Epithelial cell of prostate (primary cell): ENCODE results near the gene BCO1.

Source experiments
- DNase-seq: peaks from one replicate; pipeline ENCODE4 v3.0.0-alpha.2; 2011; ENCODE audit warnings: low read depth, low spot score
- H3K27ac ChIP-seq: fragments of 450-650 bp; 2 replicates; pipeline ENCODE4 v1.5.1; 2017; ENCODE audit warnings: mild to moderate bottlenecking

The BCO1 gene

DNA sequence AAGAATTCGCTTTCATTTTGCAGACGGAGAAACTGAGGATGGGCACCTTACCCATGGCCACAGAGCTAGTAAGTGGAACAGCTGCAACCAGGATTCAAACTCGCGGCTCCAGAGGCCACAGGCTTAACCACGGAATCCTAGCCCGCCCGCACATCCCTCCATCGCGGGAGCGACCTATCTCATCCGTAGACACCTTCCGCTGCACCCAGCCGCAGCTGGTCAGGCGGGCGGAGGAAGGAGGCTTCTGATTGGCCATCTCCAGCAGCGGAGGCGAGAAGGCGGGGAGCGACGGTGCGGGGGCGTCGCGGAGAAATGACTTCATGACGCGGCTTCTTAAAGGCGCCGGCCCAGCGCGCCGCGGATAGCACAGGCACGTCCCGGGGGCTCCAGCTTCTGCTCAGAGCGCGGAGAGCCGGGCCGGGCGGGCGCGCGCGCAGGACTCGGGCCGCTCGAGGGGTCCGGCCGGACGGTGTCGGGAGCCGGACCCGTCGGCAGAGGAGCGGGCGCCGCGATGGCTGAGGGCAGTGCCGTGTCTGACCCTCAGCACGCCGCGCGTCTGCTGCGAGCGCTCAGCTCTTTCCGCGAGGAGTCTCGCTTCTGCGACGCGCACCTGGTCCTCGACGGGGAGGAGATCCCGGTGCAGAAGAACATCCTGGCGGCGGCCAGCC is 76.2 kb downstream of the BCO1 start, which contains the start of gene GAN:
Gene GAN (plus strand): TSS at position 360 of the 668 bp plus-strand sequence. CDS start 152 bp downstream, at position 512.
- peak; percentile 86 for DNase-seq
- H3K27ac ChIP-seq = peak within 1 kb of the TSS; percentile 74

GRCh38 chr16:81315271-81316175 is 77.0 kb downstream of the BCO1 start:
- H3K27ac ChIP-seq = peak overlapping the region; percentile 74
- DNase-seq = no peak

GRCh38 chr16:81316176-81316496 is 77.6 kb downstream of the BCO1 start:
- no peak for DNase-seq
- peak overlapping the region; percentile 74 for H3K27ac ChIP-seq

- DNase-seq = no peak
- no peak overlapping the region for H3K27ac ChIP-seq
Observed at GRCh38 chr16:81318711-81319110, 80.2 kb downstream of the BCO1 start.

DNA sequence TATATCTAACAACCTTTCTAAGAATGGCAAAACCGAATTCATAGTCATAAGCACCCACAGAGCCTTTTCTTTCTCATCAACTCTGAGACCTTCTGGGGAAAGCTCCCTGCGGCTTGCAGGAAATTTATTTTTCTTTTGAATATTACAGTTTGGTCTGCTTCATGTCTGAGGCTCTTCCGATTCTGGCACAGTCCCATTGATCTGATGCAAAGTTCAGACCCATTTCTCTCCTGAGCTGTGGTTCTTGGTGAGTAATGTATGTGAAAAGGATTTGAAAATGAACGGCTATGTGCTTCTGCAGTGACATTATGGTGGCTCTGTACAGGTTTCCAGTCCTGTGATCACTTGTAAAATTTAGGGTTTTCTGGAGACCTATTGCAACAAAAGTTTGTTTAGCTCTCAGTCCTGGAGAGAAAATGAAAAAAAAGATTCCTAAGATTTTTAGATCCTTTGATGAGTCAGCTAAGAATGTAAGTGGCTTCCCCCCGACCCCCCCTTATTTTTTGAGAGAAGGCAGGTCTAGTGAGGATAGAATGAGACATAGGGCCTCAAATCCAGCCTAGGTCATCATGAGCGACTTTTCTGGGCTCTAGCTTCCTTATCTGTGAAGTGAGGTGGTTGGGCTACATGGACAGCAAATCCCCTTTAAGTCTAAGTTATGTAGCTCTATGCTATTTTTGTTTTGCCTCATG is 80.9 kb downstream of the BCO1 start:
- DNase-seq = no peak
- H3K27ac ChIP-seq = no peak overlapping the region

DNA sequence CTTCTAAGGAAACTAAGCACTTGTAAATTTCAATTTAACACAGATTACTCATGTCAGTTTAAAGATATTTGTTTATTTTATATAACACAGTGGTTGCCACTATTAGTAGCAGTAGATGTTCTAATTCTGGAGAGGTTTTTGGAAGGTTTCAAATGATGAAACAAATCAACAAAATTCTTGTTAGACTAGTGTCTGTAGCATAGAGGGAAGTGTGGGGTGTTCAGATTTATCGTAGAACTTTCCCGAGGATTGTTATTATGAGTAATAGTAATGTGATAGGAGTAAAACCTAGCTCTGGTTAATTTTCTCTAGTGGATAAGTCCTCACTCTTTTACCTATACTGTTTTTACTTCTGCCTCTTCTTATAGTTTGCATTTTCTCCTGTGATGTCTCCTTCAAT is 82.5 kb downstream of the BCO1 start:
- no peak overlapping the region for H3K27ac ChIP-seq
- DNase-seq = no peak

GRCh38 chr16:81321536-81321935 is 83.0 kb downstream of the BCO1 start:
- no peak overlapping the region for H3K27ac ChIP-seq
- no peak for DNase-seq

- no peak for DNase-seq
- H3K27ac ChIP-seq = no peak overlapping the region
Observed at GRCh38 chr16:81324808-81325207, 86.3 kb downstream of the BCO1 start.

- no peak for DNase-seq
- peak overlapping the region; percentile 64 for H3K27ac ChIP-seq
Observed at GRCh38 chr16:81327011-81327410, 88.5 kb downstream of the BCO1 start.

- peak overlapping the region; percentile 64 for H3K27ac ChIP-seq
- peak; percentile 26 for DNase-seq
Observed at GRCh38 chr16:81327447-81328196, 89.1 kb downstream of the BCO1 start.

GRCh38 chr16:81329947-81330346 is 91.5 kb downstream of the BCO1 start:
- H3K27ac ChIP-seq = no peak overlapping the region
- DNase-seq = no peak

DNA sequence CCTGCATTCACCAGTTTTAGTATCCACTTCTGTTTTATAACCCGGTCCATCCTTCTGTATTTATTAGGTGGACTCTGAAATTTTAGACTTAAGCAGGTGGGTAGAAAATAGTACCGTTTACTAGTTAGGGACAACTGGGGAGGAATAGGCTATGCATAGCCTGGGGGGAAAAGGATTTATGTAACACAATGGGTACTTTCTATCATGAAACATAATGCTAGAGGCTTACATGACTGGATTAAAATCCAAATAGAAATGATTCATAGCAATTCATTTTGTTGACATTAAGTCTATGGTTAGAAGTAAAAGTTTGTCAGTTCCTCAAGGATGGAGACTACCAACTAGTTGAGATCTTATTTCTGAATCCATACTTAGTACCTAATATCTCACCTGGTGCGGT is 94.9 kb downstream of the BCO1 start:
- no peak overlapping the region for H3K27ac ChIP-seq
- no peak for DNase-seq

DNA sequence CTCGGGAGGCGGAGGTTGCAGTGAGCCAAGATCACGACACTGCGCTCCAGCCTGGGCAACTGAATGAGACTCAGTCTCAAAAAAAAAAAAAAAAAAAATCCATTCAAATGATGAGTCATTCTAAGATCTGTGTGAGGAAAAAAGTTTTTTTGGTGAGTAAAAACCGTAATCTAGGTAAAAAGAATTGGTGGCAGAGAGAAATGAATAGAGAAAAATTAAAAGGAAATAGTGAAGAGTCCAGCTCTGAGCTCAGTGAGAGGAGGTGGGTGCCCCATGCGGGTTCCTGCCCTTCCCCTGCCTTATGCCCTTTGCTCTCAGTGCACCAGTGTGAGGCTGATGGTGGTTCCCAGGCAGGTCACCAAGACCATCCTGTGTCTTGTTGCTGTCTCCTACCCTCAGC is 97.2 kb downstream of the BCO1 start:
- no peak overlapping the region for H3K27ac ChIP-seq
- DNase-seq = no peak

GRCh38 chr16:81337097-81337496 is 98.6 kb downstream of the BCO1 start:
- H3K27ac ChIP-seq = no peak overlapping the region

More at GRCh38 chr16:81337097-81337496, 98.6 kb downstream of the BCO1 start:
- no peak for DNase-seq
